Measurements from ENCODE around the gene CUEDC1.

CUEDC1 gene

DNA sequence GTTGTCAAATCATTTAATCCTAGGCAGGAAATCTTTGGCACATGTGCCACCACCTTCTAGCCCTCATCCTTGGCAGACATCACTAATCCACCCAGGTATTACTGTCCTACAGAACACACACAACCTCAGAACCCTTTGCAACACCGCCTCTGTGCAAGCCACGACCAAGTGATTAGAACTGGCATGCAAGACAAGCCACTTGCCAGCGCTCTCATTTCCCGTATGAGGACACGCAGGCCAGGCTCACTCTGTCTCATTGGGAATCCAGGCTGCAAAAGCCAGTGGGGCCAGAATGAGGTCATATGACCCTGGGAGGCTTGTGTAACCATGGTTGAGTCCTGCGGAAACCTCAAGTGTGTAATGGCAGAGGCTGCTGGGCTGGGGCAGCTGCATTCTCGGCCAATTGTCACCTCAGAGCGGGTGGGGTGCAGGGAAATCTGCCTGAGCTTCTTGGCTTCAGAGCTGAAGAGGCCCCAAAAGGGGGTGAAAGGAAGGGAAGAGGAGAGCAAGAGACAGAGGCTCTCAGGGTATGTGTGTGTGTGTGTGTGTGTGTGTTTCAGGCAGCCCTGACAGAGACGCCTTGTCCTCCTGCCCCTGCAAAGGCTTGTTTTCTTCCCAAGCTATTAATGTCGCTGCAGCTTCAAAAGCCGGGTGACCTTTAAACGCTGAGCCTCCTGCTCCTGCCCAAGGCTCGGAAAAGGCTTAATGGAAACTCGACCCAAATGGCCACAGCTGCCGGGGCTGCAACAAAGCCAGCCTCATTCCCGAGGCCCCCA is 62.2 kb downstream of the CUEDC1 start:
- no peak for DNase-seq

DNA sequence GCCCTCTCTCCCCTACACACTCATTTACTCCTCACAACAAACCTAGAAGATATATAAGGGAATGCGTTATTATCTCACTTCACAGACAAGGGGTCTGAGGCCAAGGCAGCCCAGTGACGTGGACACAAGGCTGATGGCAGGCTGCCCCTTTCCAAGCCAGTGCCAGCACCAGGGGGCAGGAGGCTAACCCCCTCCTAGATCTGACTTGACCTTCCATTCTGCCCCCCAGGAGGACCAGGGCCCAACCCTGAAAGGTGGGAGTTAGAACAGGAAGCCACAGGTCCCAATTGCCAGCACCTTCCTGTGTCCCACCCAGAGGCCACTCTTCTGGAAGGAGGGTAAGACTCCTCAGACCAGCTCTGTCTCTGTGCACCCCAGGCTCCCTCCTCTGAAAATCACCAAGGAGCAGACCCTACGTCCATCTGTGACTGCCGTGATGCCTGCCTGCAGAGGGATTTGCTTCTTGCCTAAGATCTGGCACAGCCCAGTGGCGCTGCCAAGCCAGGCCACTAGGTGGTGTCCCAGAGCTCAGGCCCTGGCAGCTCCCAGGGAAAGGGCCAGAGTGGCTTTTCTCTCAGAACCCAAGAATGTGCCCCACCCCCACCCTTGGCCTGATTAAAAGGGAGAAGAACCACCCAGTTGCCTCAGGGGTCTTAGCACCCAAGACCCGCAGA is 62.9 kb downstream of the CUEDC1 start:
- peak; percentile 82 for DNase-seq

GRCh38 chr17:57890857-57891232 is 64.4 kb downstream of the CUEDC1 start:
- no peak for DNase-seq

DNA sequence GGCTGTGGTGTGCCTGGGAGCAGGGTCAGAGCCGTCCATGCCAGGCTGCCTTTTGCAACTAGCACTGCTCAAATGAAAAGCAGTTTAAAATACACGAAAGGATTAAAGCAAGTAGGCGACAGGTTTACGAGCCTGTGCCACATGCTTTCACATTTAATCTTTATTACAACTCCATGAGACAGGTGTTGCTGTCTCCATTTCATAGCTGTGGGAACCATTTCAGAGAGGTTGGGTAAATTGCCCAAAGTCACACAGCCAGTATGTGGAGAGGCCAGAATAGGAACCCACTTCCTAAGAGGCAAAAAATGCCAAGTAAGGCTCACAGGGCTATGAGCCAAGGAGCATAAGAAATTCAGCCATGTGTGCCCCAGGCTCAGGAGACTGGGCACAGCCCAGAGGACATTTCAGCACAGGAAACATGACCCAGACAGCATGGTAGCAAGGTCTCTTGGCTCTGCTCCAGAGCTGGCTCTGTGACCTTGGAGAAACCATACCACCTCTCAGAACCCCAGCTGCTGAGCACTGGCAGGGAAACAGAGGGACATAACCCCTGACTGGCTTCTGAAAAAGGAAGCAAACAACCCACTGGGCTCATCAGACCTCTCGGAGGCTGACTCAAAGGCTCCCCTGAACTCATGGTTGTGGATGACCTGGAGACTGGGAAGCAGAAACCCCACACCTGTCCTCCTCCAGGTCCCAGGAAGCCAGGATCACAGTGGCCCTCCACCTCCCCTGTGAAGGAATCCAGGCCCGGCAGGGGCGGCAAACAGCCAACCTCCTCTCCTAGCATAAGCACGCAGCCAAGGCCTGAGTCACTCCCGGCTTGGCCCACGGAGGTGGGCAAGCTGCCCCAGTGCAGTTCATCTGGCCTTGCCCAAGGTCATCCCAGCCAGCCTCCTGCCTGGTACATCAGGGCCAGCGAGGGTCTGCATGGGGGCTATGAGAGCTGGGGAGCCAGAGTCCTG is 65.0 kb downstream of the CUEDC1 start:
- DNase-seq: no peak

- DNase-seq: no peak
These were observed 66.0 kb downstream of the CUEDC1 start for GRCh38 chr17:57889252-57889651.

GRCh38 chr17:57888311-57889216 is 66.6 kb downstream of the CUEDC1 start:
- no peak for DNase-seq

DNA sequence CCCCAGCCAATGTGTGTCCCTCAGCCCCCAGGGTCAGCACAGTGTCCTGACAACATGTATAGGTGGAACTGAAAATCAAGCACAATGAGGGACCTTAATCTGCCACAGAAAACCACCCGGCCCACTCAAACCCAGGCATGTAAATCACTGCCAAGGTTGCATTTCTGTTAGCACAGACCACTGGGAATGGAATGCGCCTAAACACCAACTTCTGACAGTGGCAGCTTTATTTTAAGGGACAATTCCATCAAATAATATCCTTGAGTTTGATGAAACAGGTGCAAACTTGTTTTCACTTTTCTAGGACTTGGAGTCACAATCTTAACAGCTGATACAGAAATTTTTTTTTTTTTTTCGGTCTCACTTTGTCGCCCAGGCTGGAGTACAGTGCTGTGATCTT is 68.1 kb downstream of the CUEDC1 start:
- DNase-seq: no peak

DNA sequence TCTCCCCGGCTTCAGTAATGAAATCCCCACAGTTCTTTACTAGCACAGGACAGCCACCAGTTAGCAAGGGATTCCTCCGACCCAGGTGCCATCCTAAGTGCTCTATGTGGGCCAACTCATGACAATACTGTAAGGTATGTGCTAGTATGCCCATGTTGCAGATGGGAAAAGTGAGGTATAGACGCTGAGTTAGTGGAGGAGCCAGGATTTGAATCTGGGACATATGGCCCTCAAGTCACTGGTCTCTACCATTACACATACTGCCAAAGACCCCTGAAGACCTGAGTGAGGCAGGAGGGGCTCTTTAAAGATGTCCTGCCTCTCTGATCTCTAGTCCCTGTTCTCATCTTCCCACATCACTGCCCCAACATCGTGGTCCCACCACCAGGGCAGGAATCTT is 69.2 kb downstream of the CUEDC1 start:
- DNase-seq: no peak

GRCh38 chr17:57885148-57885915 is 69.9 kb downstream of the CUEDC1 start:
- no peak for DNase-seq

- DNase-seq: no peak
These were observed 73.3 kb downstream of the CUEDC1 start for GRCh38 chr17:57881783-57882351.

- no peak for DNase-seq
These were observed 74.1 kb downstream of the CUEDC1 start for GRCh38 chr17:57881143-57881542.

- DNase-seq: peak; percentile 44
These were observed 75.1 kb downstream of the CUEDC1 start for GRCh38 chr17:57880086-57880456.

- DNase-seq: peak; percentile 14
These were observed 75.7 kb downstream of the CUEDC1 start for GRCh38 chr17:57879437-57880085.

DNA sequence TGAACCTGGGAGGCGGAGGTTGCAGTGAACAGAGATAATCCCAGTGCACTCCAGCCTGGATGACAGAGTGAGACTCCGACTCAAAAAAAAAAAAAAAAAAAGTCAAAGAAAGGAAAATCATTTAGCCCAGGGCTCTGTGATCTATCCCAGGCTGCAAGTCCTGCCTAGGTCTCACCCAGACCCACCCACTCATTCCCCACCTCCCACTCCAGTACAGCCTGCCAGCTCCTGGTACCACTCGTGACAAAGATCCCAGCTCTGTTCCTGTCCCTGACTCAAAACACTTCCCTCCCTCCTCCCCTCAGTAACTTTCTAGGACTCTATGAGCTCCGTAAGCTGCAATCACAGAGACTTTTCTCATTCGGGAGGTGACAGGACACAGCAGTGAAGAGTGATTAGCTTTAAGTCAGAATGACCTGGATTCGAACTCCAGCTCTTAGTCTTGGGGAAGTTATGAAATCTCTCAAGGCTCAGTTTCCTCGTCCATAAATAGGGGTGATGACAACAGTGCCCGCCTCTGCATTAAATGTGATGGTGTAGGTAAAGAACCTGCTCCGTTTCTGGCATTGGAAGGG is 77.3 kb downstream of the CUEDC1 start:
- DNase-seq: no peak

DNA sequence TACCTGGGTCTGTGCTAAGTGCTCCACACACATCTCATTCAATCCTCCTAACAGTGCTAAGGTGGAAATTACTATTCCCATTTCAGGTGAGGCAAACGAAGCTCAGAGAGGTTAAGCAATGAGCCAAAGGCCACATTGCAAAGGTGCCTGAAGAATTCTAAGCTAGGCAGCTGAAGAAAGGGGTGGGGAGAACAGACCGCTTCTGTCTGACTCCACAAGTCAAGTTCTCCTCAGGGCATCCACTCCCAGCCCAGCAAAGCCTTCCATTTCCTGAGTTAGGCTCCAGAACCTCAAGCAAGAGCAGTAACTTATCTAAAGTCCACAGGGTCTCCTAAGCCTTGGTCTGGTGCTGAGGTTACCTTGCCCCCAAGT is 78.4 kb downstream of the CUEDC1 start:
- DNase-seq: no peak

DNA sequence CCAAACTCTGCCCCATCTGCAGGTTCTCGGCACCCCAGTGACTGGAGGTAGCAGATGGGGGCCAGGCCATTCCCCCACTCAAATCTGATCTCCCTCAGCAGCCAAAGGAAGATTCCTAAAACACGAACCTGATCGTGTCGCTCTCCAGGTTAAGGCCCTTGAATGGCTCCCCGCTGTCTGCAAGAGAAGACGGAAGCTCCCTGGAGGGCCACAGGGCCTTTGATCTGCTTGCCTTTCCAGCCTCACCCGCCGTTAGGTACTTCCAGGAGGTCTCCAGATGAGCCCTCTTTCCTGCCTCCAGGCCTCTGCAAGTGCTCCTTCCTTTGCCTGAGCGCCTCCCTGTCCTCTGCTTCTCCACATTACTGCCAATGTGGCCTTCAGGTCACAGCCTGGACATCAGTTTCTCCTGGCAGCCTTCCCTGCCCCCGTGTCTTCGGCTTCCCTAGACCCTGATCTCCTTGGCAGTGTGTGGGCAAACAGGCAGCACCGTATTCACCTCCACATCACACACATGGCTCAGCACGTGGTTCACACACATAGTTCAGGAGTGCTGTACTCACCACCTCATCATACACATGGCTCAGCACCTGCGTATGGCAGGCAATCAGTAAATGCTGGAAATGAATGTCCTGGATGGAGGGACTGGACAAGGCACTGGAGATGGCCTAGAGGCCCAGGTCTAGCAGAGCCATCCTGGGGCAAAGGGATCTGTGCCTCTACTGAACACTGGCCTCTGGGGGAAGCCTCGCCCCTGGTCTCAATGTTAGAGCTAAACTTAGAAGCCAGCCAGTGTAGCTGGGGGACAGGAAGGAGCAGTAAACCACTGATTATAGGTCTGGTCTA is 79.0 kb downstream of the CUEDC1 start:
- DNase-seq: no peak

DNA sequence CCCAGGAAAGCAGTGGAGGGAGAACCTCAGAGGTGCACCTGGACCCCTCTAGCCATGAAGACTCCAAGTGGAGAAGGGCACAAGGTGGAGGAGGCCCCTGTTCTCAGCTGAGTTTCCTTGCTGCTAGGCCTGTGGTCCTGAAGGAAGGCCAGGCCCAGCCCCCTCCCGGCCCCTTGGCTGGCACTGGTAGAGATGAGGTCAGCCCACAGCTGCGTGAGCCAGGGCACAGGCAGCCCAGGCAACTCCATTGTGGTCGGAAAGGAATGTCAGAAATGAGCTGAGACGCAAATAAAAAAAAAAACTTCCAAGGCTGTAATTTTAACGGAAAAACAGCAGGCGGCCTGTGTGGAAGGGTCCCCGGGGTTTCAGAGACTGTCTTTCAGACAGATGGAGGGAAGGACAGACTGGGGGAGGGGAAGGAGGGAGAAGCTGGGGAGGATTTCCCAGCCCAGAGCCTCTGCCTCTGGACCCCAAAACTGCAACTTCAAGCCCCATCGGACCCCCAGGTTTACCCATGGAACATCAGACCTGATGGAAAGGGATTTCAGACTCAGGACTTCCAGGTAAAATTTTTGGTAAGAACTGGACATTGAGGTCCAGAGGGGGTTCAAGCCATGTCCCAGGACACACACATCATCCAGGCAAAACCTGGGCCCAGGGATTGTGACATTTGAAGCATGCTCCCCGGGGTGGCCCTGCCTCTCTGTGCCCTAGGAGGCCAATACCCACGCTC is 79.8 kb downstream of the CUEDC1 start:
- no peak for DNase-seq

DNA sequence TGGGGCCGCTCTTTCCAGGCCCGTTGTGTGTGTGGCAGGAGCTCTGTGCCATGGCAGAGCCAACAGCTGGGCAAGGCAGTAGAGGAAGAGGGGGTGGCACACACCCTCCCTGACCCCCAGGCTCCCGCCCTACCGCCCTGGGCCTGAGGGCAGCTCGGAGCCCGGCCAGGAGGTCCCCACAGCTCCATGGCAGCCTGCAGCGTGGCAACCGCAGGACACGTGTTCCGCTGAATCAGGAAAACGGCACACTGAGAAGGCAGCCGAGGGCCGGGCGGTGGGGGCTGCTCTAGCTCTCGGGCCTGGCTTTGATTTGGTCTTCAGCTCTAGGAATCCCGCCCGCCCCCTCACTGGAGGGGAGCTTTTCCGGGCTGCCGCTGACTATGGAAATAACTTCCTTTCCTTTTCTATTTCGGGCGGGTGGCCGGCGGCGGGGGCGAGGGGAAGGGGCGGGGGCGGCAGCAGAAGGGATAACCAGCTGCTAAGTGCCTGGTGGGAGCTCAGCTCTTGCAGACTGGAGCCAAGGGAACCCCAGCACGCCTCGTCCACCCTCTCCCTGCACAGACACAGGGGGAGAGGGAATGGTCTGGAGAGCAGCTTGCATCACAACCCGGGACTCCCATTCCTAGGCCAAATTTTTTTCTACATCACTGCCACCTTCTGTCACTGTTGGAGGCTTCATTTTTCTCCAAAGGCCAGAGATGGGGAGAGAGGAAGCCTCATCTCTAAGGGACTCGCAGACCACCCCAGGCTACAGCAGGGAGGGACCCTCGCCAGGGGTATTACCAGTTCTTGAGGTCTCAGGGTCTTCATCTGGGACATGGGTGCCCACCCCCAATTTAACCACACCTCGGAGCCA is 80.5 kb downstream of the CUEDC1 start:
- DNase-seq: peak; percentile 27

Measured in stimulated activated CD4-positive, alpha-beta T cell treated with anti-CD3 and anti-CD28 coated beads, Interleukin-4, amount 100 ng/mL, for 24 hours (primary cell).